HG02840 (cell line): Measurements from ENCODE around the gene LPCAT2.

Source experiments
- ATAC-seq: cut with Tn5 transposase; IDR thresholded peaks from one replicate; pipeline ENCODE4 v1.9.1; 2021; ENCODE audit warnings: mild to moderate bottlenecking, moderate library complexity, moderate number of reproducible peaks; ENCODE audit not compliant: unreplicated experiment, low FRiP score

Gene LPCAT2

GRCh38 chr16:55501549-55502322, 7.1 kb upstream of the LPCAT2 start:
- ATAC-seq = no peak

GRCh38 chr16:55502801-55503366, 6.0 kb upstream of the LPCAT2 start:
- ATAC-seq = no peak

DNA sequence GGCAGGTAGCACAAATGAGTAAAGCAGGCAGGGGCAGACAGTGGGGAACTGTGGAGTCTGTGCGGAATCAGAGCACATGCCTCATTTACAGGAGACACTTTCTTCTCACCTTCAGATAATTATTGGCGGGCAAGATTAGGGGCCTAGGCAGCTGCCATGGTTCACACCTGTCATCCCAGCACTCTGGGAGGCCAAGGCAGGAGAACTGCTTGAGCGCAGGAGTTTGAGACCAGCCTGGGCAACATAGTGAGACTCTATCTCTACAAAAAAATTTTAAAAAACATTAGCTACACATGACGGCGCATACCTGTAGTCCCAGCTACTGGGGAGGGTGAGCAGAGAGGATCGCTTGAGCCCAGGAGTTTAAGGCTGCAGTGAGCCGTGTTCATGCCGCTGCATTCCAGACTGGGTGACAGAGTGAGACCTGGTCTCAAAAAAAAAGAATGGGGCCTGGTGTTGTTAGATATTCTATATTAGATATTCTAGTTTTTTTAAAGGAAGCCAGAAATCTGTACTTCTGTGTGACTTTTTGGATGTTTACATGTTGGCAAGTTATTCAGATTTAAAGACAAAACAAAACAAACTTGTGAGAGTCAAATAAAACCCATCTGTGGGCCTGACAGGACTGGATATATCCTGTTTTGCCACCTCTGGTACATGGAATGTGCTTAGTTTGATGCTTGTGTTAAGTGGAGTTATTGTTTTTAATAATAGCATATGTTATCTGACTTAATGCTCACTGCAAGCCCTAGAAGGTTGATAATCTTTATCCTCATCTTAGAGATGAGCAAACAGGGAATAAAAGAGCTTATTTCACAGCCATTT, 4.9 kb upstream of the LPCAT2 start:
- ATAC-seq = no peak

DNA sequence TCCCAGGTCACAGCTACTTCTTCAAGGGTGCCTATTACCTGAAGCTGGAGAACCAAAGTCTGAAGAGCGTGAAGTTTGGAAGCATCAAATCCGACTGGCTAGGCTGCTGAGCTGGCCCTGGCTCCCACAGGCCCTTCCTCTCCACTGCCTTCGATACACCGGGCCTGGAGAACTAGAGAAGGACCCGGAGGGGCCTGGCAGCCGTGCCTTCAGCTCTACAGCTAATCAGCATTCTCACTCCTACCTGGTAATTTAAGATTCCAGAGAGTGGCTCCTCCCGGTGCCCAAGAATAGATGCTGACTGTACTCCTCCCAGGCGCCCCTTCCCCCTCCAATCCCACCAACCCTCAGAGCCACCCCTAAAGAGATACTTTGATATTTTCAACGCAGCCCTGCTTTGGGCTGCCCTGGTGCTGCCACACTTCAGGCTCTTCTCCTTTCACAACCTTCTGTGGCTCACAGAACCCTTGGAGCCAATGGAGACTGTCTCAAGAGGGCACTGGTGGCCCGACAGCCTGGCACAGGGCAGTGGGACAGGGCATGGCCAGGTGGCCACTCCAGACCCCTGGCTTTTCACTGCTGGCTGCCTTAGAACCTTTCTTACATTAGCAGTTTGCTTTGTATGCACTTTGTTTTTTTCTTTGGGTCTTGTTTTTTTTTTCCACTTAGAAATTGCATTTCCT, 3.4 kb upstream of the LPCAT2 start:
- ATAC-seq = no peak

DNA sequence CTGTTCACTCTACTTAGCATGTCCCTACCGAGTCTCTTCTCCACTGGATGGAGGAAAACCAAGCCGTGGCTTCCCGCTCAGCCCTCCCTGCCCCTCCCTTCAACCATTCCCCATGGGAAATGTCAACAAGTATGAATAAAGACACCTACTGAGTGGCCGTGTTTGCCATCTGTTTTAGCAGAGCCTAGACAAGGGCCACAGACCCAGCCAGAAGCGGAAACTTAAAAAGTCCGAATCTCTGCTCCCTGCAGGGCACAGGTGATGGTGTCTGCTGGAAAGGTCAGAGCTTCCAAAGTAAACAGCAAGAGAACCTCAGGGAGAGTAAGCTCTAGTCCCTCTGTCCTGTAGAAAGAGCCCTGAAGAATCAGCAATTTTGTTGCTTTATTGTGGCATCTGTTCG, 2.8 kb upstream of the LPCAT2 start:
- ATAC-seq = no peak

- ATAC-seq = no peak
Measured at GRCh38 chr16:55506708-55507107, 2.2 kb upstream of the LPCAT2 start.

DNA sequence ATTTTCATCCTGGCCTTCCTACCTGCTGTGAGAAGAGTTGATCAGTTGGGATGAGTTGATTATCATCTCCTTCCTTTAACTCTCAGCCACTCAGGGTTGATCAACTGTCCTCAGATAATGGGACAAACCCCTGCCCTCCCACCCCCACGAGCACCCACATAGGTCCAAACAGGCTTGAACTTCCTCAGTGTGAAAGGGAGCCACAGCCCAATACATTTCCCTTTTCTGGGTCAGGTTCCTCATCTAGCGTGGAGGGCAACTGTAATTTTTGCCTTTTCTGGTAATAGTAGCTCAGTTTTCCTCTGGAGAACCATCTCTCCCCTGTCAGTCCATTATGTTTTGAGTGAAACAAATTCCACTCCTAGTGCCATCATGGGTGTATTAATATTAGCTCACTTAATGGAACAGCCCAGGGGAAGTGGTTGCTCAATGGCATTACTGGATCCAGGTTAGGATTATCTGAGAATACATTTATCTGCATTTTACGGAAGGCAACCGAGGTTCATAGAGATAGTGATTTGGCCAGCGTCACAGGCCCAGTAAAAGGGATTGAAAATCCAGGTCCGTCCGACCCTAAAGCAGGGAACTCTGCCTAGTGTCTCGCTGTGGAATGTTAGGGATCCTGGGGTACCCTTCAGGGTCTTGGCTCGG, 476 bp upstream of the LPCAT2 start:
- ATAC-seq = no peak

DNA sequence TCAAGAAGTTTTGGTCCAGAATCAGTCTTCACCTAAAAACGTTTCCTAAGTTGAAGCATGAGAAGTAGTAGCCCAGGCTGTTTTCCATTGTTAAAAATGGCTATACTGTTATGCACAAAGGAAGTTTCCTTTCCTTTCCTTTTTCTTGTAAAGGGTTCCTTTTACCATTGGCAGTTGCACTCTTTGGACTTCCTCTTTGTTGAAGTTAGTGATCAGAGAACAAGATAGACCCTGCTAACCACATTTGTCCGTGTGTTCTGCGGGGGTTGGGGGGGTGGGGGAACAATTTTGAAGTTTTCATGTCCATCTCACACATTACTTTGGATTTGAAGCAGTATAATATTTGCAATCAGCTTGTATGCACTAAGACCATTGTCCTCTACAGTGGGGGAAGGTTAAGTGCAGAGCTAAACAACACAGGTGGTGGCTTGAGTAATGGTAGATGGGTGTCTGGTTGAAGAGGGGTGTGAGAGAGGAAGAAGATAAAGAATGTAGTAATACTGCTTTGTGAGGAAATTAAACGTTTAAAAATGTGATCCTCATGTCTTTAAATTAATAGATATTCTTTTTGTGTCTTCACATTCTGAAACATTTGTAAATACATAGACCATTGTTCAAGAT, 1.4 kb downstream of the LPCAT2 start:
- no peak for ATAC-seq

DNA sequence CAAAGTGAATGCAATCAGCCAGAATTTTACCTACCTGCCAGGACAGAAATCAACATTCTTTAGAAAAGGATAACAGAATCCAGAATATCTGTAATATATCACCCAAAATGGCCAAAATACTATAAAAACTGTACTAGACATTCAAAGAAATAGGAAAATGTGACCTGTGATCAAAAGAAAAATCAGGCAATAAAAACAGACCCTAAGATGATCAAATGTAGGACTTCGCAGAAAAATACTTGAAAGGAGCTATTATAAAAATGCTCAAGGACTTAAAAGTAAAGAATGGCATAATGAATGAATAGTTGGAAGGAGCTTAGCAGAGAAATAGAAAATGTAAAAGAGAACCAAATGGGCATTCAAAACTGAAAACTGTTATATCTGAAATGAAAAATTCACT, 4.1 kb downstream of the LPCAT2 start:
- no peak for ATAC-seq

DNA sequence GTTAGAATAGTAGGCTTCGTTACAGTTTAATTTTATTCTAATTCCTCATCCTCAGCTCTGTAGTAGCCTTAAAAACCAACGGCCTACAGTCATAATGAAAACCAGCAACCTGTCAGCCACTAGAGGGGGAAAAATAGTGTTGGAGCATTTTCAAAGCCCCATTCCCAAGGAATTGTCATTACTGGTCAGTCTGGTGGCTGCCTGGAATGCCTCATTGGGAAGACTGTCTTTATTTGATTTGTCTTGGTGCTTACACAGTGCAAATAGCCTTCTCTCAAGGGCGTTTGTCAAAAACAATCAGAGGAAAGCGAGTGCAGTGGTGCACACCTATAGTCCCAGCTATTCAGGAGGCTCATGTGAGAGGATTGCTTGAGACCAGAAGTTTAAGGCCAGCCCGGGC, 4.7 kb downstream of the LPCAT2 start:
- ATAC-seq = no peak

- ATAC-seq = no peak
Measured at GRCh38 chr16:55515111-55515510, 6.2 kb downstream of the LPCAT2 start.

GRCh38 chr16:55521792-55522191, 12.9 kb downstream of the LPCAT2 start:
- ATAC-seq = no peak

DNA sequence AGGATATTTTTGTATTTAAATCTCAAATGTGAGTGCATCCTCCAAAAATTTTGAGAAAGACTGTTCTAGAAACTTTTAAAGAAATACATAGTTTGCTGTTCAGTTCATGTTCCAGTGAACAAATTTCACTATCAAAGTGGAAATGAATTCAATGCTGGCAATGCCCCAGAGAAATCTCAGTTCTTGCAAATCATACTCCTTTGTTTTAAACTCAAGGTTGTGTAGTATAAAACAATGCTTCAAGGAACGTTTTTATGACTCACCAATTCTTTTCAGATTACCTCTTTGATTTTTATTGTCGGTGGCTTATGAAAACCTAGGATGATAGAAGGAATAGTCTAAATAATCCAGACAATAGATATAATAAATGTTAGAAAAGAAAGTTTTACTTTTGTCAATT, 17.6 kb downstream of the LPCAT2 start:
- ATAC-seq = no peak

GRCh38 chr16:55527885-55528284, 19.0 kb downstream of the LPCAT2 start:
- ATAC-seq = no peak

DNA sequence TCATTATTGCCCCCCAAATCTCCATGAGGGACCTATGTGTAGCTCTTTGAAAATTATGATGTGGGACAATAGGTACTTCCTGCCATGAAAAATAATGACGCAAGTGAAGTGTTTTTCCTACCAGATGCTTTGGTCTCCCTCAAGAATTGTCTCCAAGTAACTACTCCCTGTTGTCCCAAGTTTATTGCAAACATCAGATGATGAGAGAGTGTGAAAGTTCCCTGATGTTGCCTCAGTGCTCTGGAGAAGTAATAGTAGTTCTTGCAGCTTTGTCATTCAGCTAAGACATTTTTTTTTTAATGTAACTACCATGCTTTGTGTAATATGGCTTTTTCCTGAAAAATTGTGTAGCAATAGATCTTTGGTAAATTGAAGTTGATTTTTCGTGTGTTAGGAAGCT, 20.1 kb downstream of the LPCAT2 start:
- no peak for ATAC-seq

DNA sequence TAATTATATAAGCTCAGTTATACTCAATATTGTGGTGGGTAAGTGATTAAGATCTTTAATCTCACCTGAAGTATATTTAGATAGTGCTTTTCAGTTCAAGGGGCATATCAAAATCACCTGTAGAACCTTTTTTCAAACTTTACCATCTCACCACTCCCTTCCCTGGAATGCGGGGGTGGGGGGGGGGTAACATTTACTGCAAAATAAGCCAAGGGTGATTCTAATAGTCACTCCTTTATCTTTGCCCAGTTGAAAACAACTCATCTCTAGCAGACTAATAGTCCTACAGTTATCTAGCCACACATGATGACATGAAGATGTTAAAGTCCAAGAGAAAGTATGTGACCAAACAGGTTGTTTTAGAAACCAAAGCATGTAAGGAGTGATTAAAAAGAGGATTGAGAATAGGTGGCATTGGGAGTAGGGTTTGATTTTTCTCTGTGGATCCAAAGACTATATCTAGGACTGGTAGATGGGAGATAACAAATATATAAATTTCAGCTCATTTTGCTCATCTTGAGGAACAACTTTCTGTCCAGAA, 21.5 kb downstream of the LPCAT2 start:
- no peak for ATAC-seq

DNA sequence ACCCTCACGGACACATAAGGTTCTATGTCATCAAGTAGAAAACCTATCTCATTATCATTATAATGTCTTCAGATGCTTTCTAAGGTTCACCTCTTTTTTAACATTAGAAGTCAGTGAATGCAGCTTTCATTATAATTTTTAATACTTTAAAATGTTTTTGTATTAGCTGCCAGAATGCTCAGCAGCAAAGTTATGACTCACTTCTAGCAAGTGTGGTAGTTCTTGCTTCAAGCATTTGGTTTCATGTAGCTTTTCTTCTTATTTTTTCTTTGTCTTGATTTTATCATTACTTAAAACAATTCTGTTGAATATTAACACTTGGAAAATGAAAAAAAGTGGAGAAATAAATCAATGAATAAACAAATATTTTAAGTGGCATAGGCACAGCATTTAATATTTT, 23.4 kb downstream of the LPCAT2 start:
- no peak for ATAC-seq

- ATAC-seq = no peak
Measured at GRCh38 chr16:55534756-55535155, 25.9 kb downstream of the LPCAT2 start.

GRCh38 chr16:55539049-55539448, 30.2 kb downstream of the LPCAT2 start:
- no peak for ATAC-seq

DNA sequence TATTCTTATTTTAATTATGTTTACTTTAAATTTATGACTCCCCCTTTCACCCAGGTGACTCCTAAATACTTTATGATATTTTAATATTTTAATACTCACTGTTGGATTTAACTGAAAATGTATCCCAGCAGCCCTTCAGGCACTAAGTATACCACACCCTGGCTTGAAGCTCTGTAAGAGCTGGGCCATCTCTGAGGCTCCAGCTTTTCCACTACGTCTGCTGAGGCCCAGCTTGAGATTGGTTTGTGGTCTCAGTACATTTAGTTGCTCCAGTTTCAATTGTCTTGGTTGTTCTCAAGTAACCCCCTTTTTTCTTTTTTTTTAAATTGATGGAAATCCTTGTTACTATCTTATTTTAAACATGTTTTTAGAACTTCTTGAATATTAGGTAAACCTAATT, 30.6 kb downstream of the LPCAT2 start:
- ATAC-seq = no peak
